ENCODE data around the gene SPATA31C1. TPM values are rescaled to one million over a fixed set of nuclear protein-coding genes. Genes with fewer than 3 reads are reported as not detected.

SPATA31C1 gene
- total RNA-seq, 1 experiment from 2014 or later, result 0.15 TPM

GRCh38 chr9:87944096-87944495, 26.3 kb downstream of the SPATA31C1 start:
- no peak overlapping the region for H2BK5ac ChIP-seq (ENCODE audit: insufficient read length, low read length)
- no peak overlapping the region for H3K27ac ChIP-seq (ENCODE audit: insufficient read length, low read depth, low read length)
- H3K36me3 Mint-ChIP-seq (ENCODE audit: insufficient read depth in 1 of 3, low read depth in 3 of 3), result no peaks in the 10 kb centered on the region
- peaks cover 5% of the 10 kb centered on the region; the same call in 1 of the 2 replicates for H3K27me3 Mint-ChIP-seq (ENCODE audit: low read depth)
- H3K79me2 ChIP-seq (ENCODE audit: insufficient read depth, low read length), result no peaks in the 10 kb centered on the region
- H3K4me2 ChIP-seq (ENCODE audit: insufficient read depth, insufficient read length, low read length), result no peak overlapping the region
- H3K23ac ChIP-seq (ENCODE audit: insufficient read length, low read depth, low read length), result no peak overlapping the region
- no peak overlapping the region for H3K14ac ChIP-seq (ENCODE audit: insufficient read depth, low read length)
- H2BK12ac ChIP-seq (ENCODE audit: insufficient read length, low read depth, low read length), result no peak overlapping the region
- H2AFZ ChIP-seq (ENCODE audit: low read length), result no peak overlapping the region
- H3K56ac ChIP-seq (ENCODE audit: insufficient read length, low read depth, low read length), result no peak overlapping the region
- H3K9me3 Mint-ChIP-seq, result no peaks in the 10 kb centered on the region
- no peaks in the 10 kb centered on the region for H3K79me1 ChIP-seq (ENCODE audit: insufficient read depth, low read depth, low read length, poor library complexity, severe bottlenecking)
- H3K27me3 ChIP-seq (ENCODE audit: insufficient read depth, low read length), result no peaks in the 10 kb centered on the region
- no peak overlapping the region for H3K9ac ChIP-seq (ENCODE audit: extremely low read depth, insufficient read length, low read length)
- no peak overlapping the region for H3T11ph ChIP-seq (ENCODE audit: low read length)
- H3K4me1 ChIP-seq (ENCODE audit: insufficient read depth, low read length), result no peaks in the 10 kb centered on the region
- H3K27ac Mint-ChIP-seq, result no peak overlapping the region
- H2AK5ac ChIP-seq (ENCODE audit: insufficient read length, low read length), result no peak overlapping the region
- H2BK15ac ChIP-seq (ENCODE audit: low read depth, low read length), result no peak overlapping the region
- H4K20me1 ChIP-seq (ENCODE audit: control insufficient read depth, insufficient read depth, insufficient read length), result no peaks in the 10 kb centered on the region
- no peak overlapping the region for H3K18ac ChIP-seq (ENCODE audit: insufficient read length, low read depth, low read length)
- no peak for DNase-seq
- no peaks in the 10 kb centered on the region for H3K4me1 Mint-ChIP-seq
- TF ChIP-seq, protein P1, sequence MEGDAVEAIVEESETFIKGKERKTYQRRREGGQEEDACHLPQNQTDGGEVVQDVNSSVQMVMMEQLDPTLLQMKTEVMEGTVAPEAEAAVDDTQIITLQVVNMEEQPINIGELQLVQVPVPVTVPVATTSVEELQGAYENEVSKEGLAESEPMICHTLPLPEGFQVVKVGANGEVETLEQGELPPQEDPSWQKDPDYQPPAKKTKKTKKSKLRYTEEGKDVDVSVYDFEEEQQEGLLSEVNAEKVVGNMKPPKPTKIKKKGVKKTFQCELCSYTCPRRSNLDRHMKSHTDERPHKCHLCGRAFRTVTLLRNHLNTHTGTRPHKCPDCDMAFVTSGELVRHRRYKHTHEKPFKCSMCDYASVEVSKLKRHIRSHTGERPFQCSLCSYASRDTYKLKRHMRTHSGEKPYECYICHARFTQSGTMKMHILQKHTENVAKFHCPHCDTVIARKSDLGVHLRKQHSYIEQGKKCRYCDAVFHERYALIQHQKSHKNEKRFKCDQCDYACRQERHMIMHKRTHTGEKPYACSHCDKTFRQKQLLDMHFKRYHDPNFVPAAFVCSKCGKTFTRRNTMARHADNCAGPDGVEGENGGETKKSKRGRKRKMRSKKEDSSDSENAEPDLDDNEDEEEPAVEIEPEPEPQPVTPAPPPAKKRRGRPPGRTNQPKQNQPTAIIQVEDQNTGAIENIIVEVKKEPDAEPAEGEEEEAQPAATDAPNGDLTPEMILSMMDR (conservative IDR thresholded peaks at IDR 0.05), result no peak
- WGBS (ENCODE audit: extremely low coverage, insufficient read length, low lambda C conversion rate), result no CpG with 5 or more reads among the region's 21 CpGs
- H4K8ac ChIP-seq (replicated peaks; ENCODE audit: insufficient read length, low read depth, low read length), result no peak overlapping the region
- H3K9me3 ChIP-seq (ENCODE audit: control insufficient read depth, low read depth, low read length), result no peaks in the 10 kb centered on the region
- H3K23me2 ChIP-seq (ENCODE audit: insufficient read length, low read depth, low read length, poor library complexity, severe bottlenecking), result no peaks in the 10 kb centered on the region
- no peak overlapping the region for H2BK120ac ChIP-seq (ENCODE audit: low read depth, low read length, poor library complexity, severe bottlenecking)
- no peak overlapping the region for H2BK20ac ChIP-seq (ENCODE audit: low read depth, low read length, poor library complexity, severe bottlenecking)
- no peak overlapping the region for H4K91ac ChIP-seq (ENCODE audit: insufficient read length, low read depth, low read length)
- no peak overlapping the region for H4K5ac ChIP-seq (ENCODE audit: insufficient read length, low read depth, low read length)
- H3K4me3 Mint-ChIP-seq, result no peak overlapping the region
- no peak overlapping the region for H3K4ac ChIP-seq (ENCODE audit: low read depth, low read length)

Measured in H9 (cell line).